NB4 (cell line): ENCODE data around the gene NECTIN4.

Experiments
- MYC ChIP-seq: IDR thresholded peaks from 2 replicates; pipeline ENCODE4 v1.6.1; 2011; ENCODE audit warnings: low read depth, low read length
- POLR2A ChIP-seq: IDR thresholded peaks from 2 replicates; pipeline ENCODE4 v1.6.1; 2011; ENCODE audit warnings: mild to moderate bottlenecking; ENCODE audit not compliant: insufficient read length; ENCODE audit errors: extremely low read depth
- TF ChIP-seq, protein P1 (sequence below): IDR thresholded peaks from one replicate; pipeline ENCODE4 v1.5.1; 2012; ENCODE audit warnings: low read depth, low read length
- TF ChIP-seq, protein P2 (sequence below): IDR thresholded peaks from 2 replicates; pipeline ENCODE4 v1.6.1; 2011; ENCODE audit warnings: low read depth, low read length

DNA sequence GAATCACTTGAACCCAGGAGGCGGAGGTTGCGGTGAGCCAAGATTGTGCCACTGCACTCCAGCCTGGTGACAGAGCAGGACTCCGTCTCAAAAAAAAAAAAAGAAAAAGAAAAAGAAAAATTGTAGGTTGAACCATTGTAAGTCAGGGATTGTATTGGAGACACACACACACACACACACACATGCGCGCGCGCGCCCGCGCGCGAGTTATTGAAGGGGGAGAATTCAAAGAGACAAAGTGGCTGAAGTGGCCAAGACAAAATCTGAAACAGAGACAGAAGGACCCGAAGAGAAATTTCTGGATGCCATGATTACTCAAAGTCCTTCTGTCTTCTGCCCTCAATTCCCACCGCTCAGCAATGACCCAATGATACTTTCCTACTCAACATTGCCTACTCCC, 5.1 kb upstream of the NECTIN4 start:
- TF ChIP-seq, protein P1, sequence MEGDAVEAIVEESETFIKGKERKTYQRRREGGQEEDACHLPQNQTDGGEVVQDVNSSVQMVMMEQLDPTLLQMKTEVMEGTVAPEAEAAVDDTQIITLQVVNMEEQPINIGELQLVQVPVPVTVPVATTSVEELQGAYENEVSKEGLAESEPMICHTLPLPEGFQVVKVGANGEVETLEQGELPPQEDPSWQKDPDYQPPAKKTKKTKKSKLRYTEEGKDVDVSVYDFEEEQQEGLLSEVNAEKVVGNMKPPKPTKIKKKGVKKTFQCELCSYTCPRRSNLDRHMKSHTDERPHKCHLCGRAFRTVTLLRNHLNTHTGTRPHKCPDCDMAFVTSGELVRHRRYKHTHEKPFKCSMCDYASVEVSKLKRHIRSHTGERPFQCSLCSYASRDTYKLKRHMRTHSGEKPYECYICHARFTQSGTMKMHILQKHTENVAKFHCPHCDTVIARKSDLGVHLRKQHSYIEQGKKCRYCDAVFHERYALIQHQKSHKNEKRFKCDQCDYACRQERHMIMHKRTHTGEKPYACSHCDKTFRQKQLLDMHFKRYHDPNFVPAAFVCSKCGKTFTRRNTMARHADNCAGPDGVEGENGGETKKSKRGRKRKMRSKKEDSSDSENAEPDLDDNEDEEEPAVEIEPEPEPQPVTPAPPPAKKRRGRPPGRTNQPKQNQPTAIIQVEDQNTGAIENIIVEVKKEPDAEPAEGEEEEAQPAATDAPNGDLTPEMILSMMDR = no peak
- no peak for TF ChIP-seq POLR2A
- TF ChIP-seq, protein P2, sequence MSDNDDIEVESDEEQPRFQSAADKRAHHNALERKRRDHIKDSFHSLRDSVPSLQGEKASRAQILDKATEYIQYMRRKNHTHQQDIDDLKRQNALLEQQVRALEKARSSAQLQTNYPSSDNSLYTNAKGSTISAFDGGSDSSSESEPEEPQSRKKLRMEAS = no peak
- no peak for TF ChIP-seq MYC
